NCI-H1092 (cell line): Measurements from ENCODE around the gene MYLK3.
"Not testable (repeated sequence)": the region's sequence is repeated elsewhere in the genome, so short reads cannot be mapped to it uniquely, and the experiment has no call there.

Experiments used
- DNase-seq: peaks from one replicate; lab custom pipeline; 2025; lab: John Stamatoyannopoulos, UW

Gene MYLK3

DNA sequence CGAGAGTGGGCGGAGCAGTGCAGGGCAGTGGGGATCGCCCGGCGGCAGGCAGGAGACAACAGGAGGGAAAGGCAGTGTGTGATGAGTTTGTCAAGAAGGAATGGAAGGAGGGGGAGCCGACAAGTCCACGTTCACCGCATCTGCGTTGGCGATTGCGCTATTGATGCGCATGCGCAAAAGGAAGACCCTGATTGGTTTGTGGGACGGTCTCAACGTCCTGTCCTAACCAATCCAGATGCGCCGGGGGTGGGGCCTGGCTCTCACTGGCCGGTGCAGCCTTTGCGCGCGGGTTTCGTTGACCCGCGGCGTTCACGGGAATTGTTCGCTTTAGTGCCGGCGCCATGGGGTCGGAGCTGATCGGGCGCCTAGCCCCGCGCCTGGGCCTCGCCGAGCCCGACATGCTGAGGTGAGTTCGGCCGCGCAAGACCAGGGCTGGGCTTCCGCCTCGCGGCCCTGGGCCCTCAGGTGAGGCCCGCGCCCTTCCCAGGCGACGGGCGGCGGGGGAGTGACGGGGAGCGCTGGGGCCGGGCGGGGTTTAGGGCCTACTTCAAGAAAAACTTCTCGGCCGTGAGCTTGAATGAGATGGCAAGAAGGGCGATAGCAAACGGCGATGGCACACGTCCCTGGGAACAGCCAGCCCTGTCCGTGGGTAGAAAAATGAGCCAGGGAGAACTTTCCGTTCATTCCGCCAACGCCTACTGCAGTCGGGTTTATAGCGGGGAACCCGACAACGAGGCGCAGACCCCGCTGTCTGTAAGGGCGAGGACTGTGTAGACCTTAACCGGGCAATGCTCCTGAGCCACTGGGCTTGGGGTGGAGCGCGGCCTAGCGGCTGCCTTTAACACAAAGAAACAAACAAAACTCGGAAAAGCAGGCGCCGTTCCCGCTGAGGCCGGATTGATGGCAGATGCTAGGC, 58.5 kb downstream of the MYLK3 start, which contains the start of gene ORC6:
TSS of gene ORC6 (plus strand) at position 295 of the 916 bp plus-strand sequence. CDS start at position 342, 47 bp downstream.
- peak; percentile 97 for DNase-seq

DNA sequence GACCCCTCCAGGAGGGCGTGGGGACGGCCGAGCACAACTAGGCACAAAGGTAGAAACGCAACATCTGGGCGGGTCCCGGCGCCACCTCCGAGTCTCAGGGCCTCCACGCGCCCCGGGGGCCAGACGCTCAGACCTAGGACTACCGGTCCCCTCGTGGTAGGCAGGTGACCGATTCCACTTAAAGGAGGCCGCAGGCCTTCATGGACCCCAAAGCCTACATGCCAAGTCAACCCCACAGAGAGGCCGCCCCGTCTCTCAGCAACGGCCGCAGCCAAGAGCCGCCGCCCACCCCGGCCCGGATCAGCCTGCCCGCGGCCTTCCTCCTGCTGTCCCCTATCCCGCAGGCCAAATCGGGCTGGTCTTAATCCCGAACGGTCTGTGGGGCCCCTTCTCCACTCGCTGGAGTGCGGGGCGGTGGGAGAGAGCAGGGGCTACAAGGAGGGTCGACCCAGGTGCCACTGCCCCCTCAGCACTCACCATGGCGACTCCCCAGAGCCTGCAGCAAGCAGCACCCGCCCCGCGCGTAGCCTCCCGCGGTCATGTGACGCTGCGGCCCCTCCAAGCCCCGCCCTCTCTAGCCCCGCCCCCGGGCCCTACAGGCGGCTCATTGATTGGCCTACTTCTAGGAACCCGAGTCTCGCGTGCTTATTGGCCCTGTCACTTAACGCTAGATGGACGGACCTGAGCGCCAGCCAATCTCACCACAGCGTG, 59.3 kb downstream of the MYLK3 start, which contains the start of gene VPS35:
TSS of gene VPS35 (minus strand) at position 525 of the 711 bp plus-strand sequence. CDS start at position 480, 45 bp downstream.
- DNase-seq: peak; percentile 99

DNA sequence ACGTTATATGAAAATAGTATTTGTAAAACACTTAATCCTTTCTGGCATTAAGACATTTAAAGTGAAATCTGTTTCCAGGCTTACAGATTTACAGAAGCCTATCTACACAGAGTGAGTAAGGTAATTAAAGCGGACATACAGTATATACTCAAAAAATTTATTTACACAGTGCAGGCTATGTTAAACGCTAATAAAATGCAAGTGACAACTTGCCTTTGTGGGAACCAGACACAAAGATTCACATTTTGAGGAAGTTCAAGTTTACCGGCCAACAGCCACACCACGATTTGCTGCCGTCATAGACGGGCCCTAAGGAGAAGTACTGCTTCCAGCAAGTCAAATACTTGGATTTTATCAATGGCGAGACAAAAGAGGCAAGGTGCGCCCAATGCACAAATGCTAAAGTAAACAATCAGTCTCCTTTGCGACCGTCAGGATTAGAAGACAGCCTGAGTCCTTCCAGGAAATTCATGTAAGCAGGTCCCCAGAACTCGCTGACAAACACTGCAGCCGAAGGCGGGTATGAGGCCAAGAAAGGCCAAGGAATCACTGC, 60.0 kb downstream of the MYLK3 start:
- no peak for DNase-seq

DNA sequence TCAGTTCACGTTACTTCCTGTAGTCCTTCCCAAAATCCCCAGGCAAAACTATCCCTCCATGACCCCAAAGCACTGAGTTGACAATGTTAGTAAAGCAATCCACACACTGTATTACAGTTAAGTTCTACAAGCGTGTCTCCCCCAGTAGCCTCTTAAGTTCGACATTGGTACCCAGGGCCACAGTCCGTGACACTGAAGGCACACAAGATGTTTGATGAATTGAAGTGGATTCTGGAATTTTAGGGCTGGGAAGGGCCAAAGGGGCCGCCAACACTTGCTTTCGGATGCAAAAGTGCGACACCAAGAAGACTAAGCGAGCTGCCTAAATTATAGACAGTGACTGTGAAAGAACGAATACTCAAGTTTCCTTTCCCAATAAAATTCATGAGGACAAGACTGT, 60.7 kb downstream of the MYLK3 start:
- no peak for DNase-seq

DNA sequence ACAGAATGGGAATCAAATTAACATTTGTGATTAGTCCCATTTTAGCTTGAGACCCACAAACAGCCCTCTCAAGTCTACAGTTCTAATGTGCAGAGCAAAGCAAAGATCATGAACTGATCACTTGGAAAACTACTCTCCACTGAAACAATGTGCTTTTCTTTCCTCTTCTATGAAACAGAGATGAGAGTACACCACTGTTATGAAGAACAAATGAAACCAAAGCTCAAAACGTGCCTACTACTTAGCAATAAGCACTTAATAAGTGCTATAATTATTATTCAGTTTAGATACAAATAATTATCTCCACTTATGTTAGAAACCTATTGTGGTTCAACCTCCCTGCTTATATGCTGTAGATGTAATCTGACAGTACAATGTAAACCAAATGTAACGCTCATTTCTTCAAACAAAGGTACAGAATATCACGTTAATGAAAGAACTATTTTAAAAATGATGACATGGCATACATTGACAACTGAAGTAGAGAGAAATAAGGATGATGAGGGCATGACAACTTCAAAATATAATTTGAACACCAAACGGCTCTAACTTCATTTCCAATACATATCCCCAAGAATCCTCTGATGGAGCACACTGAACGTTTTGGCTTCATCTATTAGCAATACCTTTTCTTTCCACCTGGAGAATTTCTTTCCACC, 61.2 kb downstream of the MYLK3 start:
- DNase-seq: no peak

DNA sequence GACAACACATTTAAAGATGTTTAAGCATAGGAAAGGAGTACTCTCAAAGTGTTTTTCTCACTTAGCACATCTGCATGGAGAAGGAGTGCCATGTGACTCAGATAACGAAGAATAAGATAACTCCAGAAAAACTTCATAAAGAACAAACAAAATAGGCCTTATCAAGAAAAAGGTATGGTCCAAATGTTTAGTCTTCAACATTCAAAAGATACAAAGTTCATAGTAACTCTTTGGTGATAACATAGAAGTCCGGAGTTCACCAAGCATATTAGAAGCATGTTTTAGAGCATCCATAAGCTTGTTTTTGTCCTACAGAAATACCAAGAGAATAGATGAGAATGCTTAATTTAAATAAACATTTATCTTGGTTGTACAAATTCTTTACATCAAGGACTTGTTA, 66.3 kb downstream of the MYLK3 start:
- not testable (repeated sequence) for DNase-seq

DNA sequence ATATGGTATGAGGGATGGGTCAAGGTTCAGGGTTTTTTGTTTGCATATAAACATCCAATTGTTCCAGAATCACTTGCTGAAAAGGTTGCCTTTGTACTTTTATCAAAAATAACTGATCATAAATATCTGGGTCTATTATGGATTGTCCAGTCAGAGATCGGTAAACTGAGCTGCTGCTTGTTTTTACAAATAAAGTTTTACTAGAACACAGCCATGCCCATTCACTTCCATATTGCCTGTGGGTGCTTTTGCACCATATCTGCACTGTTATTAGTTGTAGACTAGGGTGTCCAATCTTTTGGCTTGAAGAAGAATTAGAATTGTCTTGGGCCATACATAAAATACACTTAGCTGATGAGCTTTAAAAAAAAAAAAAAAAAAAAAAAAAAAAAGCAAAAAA, 70.2 kb downstream of the MYLK3 start:
- DNase-seq: not testable (repeated sequence)

DNA sequence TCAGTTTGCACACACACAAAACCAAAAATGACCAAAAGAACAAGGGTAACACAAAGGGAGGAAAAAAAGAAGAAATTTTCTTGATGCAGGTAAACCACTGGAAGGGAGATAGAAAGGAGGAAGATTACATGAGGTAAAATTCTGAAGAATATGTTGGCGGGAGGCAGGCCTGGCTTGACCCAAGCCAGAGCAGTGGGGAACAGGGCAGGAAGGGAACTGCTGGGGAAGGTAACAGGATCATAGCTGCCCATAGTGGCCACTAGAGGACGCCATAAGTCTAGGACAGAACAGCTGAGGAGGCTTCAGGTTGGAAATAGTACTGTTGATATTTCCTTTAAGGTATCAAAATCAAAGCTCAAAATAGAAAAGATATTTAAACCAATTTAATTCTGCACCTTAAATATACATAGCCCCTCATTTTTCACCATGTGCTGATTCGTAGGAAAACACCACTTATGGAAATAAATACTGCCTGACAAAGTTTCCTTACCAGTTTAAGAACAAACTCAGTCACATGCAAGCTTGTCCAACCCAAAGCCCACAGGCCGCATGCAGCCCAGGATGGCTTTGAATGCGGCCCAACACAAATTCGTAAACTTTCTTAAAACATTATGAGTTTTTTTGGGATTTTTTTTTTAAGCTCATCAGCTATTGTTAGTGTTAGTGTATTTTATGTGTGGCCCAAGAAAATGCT, 74.7 kb downstream of the MYLK3 start:
- DNase-seq: peak; percentile 22

DNA sequence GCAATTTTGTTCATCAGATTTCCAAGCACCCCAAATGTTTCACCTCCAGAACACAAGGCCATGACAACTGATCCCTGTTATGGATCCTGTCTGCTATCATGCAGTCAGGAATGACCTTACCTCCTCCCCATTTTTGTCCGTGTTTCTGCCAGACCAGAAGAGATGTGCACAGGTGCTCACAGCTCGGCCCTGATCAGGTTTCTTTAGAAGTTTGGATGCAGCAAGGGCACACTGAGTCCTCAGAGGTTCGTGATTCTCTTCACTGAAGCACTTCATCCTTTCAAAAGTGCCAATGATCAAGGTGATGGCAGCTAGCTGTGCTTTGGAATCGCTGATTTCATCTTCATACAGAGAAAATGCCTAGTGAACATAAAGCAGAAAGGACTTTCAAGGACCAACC, 86.0 kb downstream of the MYLK3 start:
- DNase-seq: no peak

DNA sequence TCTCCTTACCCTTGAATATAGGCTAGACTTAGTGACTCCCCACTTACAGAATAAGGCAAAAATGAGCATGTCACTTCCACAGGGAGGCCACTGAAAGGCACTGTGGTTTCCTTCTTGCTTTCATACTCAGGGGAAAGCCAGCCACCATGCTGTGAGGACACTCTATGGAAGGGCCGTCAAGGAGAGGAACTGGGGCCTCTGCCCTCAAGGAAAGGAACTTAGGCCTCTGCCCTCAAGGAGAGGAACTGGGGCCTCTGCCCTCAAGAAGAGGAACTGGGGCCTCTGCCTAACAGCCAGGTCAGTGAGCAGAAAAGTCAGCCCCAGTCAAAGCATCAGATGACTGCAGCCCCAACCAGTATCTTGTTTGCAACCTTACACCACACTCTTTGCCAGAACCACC, 89.2 kb downstream of the MYLK3 start:
- no peak for DNase-seq
